ENCODE results near the gene RABGEF1. TPM values are rescaled to one million over a fixed set of nuclear protein-coding genes. Genes with fewer than 3 reads are reported as not detected.

Gene RABGEF1
- total and polyA plus RNA-seq, 9 of the 15 experiments (the other 6 are each of a cell fraction or from before 2014, with no cell fraction given) = 7.0 to 29.3 (median 20.5) TPM

DNA sequence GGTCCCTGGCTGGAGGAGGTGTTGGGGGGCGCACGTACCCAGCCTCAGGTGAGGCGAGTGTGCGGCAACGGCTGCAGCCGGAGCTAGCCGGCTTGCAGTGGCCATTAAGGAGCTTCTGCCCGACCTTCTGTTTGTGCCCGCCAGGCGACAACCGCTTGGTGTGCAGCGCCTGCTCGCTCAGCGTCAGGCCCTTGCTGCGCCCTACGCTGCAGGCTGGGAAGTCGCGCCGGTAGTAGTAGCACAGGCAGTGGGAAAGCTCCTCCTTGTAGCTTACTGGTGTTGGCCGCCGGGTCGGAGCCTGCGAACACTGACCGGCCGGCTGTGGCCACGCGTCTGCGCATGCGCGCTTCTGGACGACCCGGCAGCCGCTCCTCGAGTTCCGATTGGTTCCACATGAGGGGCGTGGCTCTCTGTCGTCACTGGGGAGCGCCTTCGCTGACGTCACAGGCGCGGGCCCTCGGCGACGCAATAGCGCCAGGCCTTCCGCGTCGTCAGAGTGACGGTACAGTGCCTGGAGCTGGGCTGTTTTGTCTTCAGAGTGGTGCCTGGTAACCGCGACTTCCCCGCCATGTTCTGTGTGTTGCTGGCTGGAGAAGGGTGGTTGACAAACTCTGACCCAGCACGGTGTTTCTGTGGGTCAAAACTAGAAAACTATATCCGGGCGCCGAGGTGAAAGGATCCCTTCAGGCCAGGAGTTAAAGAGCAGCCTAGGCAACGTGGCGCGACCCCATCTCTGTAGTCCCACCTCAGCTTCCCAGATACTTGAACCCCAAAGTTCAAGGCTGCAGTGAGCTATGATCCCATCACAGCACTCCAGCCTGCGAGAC is 104.2 kb downstream of the RABGEF1 start (continued):
- TF ChIP-seq MAFG (tag; conservative IDR thresholded peaks at IDR 0.05) (no peak), DNMT1 (IDR thresholded peaks at IDR 0.05) (no peak), KDM5B (IDR thresholded peaks at IDR 0.05; ENCODE audit: insufficient replicate concordance, low read depth, low read length) (peak; percentile 81), ZNF324 (CRISPR knock-in tag; IDR thresholded peaks at IDR 0.05) (no peak), ZC3H8 (IDR thresholded peaks at IDR 0.05) (no peak)
- TF ChIP-seq, protein P1, sequence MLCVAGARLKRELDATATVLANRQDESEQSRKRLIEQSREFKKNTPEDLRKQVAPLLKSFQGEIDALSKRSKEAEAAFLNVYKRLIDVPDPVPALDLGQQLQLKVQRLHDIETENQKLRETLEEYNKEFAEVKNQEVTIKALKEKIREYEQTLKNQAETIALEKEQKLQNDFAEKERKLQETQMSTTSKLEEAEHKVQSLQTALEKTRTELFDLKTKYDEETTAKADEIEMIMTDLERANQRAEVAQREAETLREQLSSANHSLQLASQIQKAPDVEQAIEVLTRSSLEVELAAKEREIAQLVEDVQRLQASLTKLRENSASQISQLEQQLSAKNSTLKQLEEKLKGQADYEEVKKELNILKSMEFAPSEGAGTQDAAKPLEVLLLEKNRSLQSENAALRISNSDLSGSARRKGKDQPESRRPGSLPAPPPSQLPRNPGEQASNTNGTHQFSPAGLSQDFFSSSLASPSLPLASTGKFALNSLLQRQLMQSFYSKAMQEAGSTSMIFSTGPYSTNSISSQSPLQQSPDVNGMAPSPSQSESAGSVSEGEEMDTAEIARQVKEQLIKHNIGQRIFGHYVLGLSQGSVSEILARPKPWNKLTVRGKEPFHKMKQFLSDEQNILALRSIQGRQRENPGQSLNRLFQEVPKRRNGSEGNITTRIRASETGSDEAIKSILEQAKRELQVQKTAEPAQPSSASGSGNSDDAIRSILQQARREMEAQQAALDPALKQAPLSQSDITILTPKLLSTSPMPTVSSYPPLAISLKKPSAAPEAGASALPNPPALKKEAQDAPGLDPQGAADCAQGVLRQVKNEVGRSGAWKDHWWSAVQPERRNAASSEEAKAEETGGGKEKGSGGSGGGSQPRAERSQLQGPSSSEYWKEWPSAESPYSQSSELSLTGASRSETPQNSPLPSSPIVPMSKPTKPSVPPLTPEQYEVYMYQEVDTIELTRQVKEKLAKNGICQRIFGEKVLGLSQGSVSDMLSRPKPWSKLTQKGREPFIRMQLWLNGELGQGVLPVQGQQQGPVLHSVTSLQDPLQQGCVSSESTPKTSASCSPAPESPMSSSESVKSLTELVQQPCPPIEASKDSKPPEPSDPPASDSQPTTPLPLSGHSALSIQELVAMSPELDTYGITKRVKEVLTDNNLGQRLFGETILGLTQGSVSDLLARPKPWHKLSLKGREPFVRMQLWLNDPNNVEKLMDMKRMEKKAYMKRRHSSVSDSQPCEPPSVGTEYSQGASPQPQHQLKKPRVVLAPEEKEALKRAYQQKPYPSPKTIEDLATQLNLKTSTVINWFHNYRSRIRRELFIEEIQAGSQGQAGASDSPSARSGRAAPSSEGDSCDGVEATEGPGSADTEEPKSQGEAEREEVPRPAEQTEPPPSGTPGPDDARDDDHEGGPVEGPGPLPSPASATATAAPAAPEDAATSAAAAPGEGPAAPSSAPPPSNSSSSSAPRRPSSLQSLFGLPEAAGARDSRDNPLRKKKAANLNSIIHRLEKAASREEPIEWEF (CRISPR knock-in tag; IDR thresholded peaks at IDR 0.05) = no peak
- TF ChIP-seq, protein P2, sequence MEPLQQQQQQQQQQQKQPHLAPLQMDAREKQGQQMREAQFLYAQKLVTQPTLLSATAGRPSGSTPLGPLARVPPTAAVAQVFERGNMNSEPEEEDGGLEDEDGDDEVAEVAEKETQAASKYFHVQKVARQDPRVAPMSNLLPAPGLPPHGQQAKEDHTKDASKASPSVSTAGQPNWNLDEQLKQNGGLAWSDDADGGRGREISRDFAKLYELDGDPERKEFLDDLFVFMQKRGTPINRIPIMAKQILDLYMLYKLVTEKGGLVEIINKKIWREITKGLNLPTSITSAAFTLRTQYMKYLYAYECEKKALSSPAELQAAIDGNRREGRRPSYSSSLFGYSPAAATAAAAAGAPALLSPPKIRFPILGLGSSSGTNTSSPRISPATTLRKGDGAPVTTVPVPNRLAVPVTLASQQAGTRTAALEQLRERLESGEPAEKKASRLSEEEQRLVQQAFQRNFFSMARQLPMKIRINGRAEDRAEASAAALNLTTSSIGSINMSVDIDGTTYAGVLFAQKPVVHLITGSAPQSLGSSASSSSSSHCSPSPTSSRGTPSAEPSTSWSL (CRISPR knock-in tag; IDR thresholded peaks at IDR 0.05; ENCODE audit: borderline replicate concordance) = no peak
- TF ChIP-seq, protein P3, sequence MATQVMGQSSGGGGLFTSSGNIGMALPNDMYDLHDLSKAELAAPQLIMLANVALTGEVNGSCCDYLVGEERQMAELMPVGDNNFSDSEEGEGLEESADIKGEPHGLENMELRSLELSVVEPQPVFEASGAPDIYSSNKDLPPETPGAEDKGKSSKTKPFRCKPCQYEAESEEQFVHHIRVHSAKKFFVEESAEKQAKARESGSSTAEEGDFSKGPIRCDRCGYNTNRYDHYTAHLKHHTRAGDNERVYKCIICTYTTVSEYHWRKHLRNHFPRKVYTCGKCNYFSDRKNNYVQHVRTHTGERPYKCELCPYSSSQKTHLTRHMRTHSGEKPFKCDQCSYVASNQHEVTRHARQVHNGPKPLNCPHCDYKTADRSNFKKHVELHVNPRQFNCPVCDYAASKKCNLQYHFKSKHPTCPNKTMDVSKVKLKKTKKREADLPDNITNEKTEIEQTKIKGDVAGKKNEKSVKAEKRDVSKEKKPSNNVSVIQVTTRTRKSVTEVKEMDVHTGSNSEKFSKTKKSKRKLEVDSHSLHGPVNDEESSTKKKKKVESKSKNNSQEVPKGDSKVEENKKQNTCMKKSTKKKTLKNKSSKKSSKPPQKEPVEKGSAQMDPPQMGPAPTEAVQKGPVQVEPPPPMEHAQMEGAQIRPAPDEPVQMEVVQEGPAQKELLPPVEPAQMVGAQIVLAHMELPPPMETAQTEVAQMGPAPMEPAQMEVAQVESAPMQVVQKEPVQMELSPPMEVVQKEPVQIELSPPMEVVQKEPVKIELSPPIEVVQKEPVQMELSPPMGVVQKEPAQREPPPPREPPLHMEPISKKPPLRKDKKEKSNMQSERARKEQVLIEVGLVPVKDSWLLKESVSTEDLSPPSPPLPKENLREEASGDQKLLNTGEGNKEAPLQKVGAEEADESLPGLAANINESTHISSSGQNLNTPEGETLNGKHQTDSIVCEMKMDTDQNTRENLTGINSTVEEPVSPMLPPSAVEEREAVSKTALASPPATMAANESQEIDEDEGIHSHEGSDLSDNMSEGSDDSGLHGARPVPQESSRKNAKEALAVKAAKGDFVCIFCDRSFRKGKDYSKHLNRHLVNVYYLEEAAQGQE (IDR thresholded peaks at IDR 0.05; ENCODE audit: borderline replicate concordance) = peak; percentile 87
- TF ChIP-seq, protein P3 (CRISPR knock-in tag; IDR thresholded peaks at IDR 0.05; ENCODE audit: low read depth) = peak; percentile 25; the same call in 1 of the 2 replicates
- TF ChIP-seq, protein P4, sequence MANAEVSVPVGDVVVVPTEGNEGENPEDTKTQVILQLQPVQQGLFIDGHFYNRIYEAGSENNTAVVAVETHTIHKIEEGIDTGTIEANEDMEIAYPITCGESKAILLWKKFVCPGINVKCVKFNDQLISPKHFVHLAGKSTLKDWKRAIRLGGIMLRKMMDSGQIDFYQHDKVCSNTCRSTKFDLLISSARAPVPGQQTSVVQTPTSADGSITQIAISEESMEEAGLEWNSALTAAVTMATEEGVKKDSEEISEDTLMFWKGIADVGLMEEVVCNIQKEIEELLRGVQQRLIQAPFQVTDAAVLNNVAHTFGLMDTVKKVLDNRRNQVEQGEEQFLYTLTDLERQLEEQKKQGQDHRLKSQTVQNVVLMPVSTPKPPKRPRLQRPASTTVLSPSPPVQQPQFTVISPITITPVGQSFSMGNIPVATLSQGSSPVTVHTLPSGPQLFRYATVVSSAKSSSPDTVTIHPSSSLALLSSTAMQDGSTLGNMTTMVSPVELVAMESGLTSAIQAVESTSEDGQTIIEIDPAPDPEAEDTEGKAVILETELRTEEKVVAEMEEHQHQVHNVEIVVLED (CRISPR knock-in tag; IDR thresholded peaks at IDR 0.05) = peak; percentile 88
